Gastrocnemius medialis (tissue), 4 donors: Measurements from ENCODE around the gene MARCHF7.

ENCODE experiments used
- CTCF ChIP-seq, 5 experiments: fragments of 450-650 bp in 3 of 5; fragments of 200-600 bp in 2 of 5; sonication (generic) in 2 of 5; IDR thresholded peaks in 4 of 5; conservative IDR thresholded peaks in 1 of 5; 1 replicate in 4 of 5; 2 replicates in 1 of 5; pipeline ENCODE4 v1.5.1; 2016 to 2019; ENCODE audit warnings: antibody characterized with exemption in 5 of 5, mild to moderate bottlenecking in 3 of 5, moderate library complexity in 3 of 5
- POLR2A ChIP-seq, 2 donors: fragments of 450-650 bp; IDR thresholded peaks; one replicate each; pipeline ENCODE4 v1.6.1; 2017; ENCODE audit warnings: antibody characterized with exemption in 2 of 2, mild to moderate bottlenecking in 2 of 2, moderate library complexity in 2 of 2

GRCh38 chr2:159750873-159751272 is 38.6 kb downstream of the MARCHF7 start:
- TF ChIP-seq CTCF (IDR thresholded peaks at IDR 0.05 in 4 of 5, conservative IDR thresholded peaks at IDR 0.05 in 1 of 5) (no peak), POLR2A (IDR thresholded peaks at IDR 0.05) (no peak)
